ENCODE results near the gene MLLT3. TPM values are rescaled to one million over a fixed set of nuclear protein-coding genes. Genes with fewer than 3 reads are reported as not detected.

The MLLT3 gene
- total RNA-seq, 6 experiments from 2014 or later = 0.43 to 2.5 (median 1.2) TPM

DNA sequence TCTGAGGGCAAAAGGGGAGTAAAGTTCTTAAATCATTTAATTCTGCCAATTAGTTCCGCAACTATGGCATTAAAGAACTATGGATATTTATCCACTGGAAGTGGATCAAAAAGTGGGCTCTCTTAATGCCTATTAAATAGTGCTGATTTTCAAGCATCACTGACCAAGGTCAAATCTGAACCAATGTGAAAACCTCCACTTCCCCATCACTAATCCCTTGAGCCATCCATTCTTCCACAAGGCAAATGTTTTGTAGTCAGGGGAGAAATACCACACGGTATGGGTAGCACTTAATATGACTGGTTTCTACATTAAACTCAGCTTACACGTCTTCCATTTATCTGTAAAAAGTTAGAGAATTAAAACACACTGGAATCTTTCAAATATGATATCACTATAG is 57.6 kb downstream of the MLLT3 start:
- TF ChIP-seq POLR2A (IDR thresholded peaks at IDR 0.05) (no peak), CTCF (IDR thresholded peaks at IDR 0.05) (no peak)
- no peaks in the 10 kb centered on the region for H3K27me3 ChIP-seq
- WGBS (ENCODE audit: insufficient coverage, low coverage, low lambda C conversion rate, missing lambda C conversion rate) = 63% methylated on average over 3 of the region's 3 CpGs

GRCh38 chr9:20563917-20564316 is 58.4 kb downstream of the MLLT3 start:
- ATAC-seq = no peak
- Histone ChIP-seq H3K36me3 (no peaks in the 10 kb centered on the region), H3K9me3 (no peaks in the 10 kb centered on the region), H3K4me3 (no peak overlapping the region), H3K4me1 (no peaks in the 10 kb centered on the region), H3K27ac (no peak overlapping the region), H3K27me3 (no peaks in the 10 kb centered on the region)
- TF ChIP-seq POLR2A (IDR thresholded peaks at IDR 0.05) = no peak
- no peak for TF ChIP-seq CTCF (IDR thresholded peaks at IDR 0.05)
- no peak for DNase-seq
- WGBS (ENCODE audit: insufficient coverage, low coverage, low lambda C conversion rate, missing lambda C conversion rate) = 41% methylated on average over 1 of the region's 1 CpG
- intact Hi-C loops (cut with DNase I) = no loop called here

More for the DNA sequence above, 57.6 kb downstream of the MLLT3 start:
- Histone ChIP-seq H3K4me3 (no peak overlapping the region), H3K27ac (no peak overlapping the region), H3K36me3 (no peaks in the 10 kb centered on the region), H3K4me1 (no peaks in the 10 kb centered on the region), H3K9me3 (no peaks in the 10 kb centered on the region)
- intact Hi-C loops (cut with DNase I) = no loop called here
- no peak for ATAC-seq
- DNase-seq = no peak

GRCh38 chr9:20562051-20562450 is 60.2 kb downstream of the MLLT3 start:
- no peaks in the 10 kb centered on the region for H3K4me1 ChIP-seq
- intact Hi-C loops (cut with DNase I) = no loop called here
- no peaks in the 10 kb centered on the region for H3K27me3 ChIP-seq
- no peak for ATAC-seq
- no peak overlapping the region for H3K27ac ChIP-seq
- no peak for TF ChIP-seq CTCF (IDR thresholded peaks at IDR 0.05)
- no peak for TF ChIP-seq POLR2A (IDR thresholded peaks at IDR 0.05)
- H3K4me3 ChIP-seq = no peak overlapping the region
- no peaks in the 10 kb centered on the region for H3K36me3 ChIP-seq
- DNase-seq = no peak
- no peaks in the 10 kb centered on the region for H3K9me3 ChIP-seq
- 67% methylated on average over 2 of the region's 2 CpGs for WGBS (ENCODE audit: insufficient coverage, low coverage, low lambda C conversion rate, missing lambda C conversion rate)

GRCh38 chr9:20561531-20561930 is 60.8 kb downstream of the MLLT3 start:
- TF ChIP-seq POLR2A (IDR thresholded peaks at IDR 0.05) (no peak), CTCF (IDR thresholded peaks at IDR 0.05) (no peak)
- H3K27ac ChIP-seq = no peak overlapping the region
- ATAC-seq (no peak), DNase-seq (no peak)
- H3K9me3 ChIP-seq = no peaks in the 10 kb centered on the region
- 73% methylated on average over 3 of the region's 3 CpGs for WGBS (ENCODE audit: insufficient coverage, low coverage, low lambda C conversion rate, missing lambda C conversion rate)
- H3K4me3 ChIP-seq = no peak overlapping the region
- no peaks in the 10 kb centered on the region for H3K27me3 ChIP-seq
- no peaks in the 10 kb centered on the region for H3K4me1 ChIP-seq
- intact Hi-C loops (cut with DNase I) = no loop called here
- H3K36me3 ChIP-seq = no peaks in the 10 kb centered on the region

All from right lobe of liver (tissue), 6 donors.